Spleen (tissue), 13 donors: ENCODE measurements around the gene FOXL3. TPM values are rescaled to one million over a fixed set of nuclear protein-coding genes. Genes with fewer than 3 reads are reported as not detected.
"Not testable (repeated sequence)": the region's sequence is repeated elsewhere in the genome, so short reads cannot be mapped to it uniquely, and the experiment has no call there.

Experiments
- DNase-seq: peaks from one replicate; pipeline ENCODE4 v3.0.0-alpha.2; 2020
- H3K27ac ChIP-seq, 8 donors: fragments of 200-600 bp; sonication (generic) in 7 of 8; 1 replicate in 4 of 8; 2 replicates in 4 of 8; pipeline versions ENCODE4 v1.5.0 to v1.8.0; 2016 to 2021; ENCODE audit warnings: inconsistent platforms in 4 of 8, mild to moderate bottlenecking in 4 of 8, moderate library complexity in 1 of 8
- H3K27me3 ChIP-seq, 7 donors: fragments of 200-600 bp; sonication (generic) in 6 of 7; replicated peaks in 1 of 7; 1 replicate in 4 of 7; 2 replicates in 3 of 7; pipeline versions ENCODE4 v1.5.0 to v1.8.0; 2016 to 2021; ENCODE audit warnings: inconsistent platforms in 3 of 7, mild to moderate bottlenecking in 1 of 7
- H3K36me3 ChIP-seq, 6 donors: fragments of 200-600 bp; sonication (generic) in 5 of 6; 1 replicate in 4 of 6; 2 replicates in 2 of 6; pipeline versions ENCODE4 v1.5.0 to v1.8.0; 2016 to 2021; ENCODE audit warnings: inconsistent platforms in 2 of 6
- H3K4me1 ChIP-seq, 6 donors: fragments of 200-600 bp; sonication (generic) in 5 of 6; 1 replicate in 3 of 6; 2 replicates in 3 of 6; pipeline versions ENCODE4 v1.5.0 to v1.8.0; 2016 to 2021; ENCODE audit warnings: inconsistent platforms in 3 of 6
- H3K4me3 ChIP-seq, 8 donors: fragments of 200-600 bp; sonication (generic) in 7 of 8; 1 replicate in 4 of 8; 2 replicates in 4 of 8; pipeline versions ENCODE4 v1.5.0 to v1.8.0; 2016 to 2021; ENCODE audit warnings: inconsistent platforms in 4 of 8, mild to moderate bottlenecking in 4 of 8, moderate library complexity in 2 of 8
- H3K9me3 ChIP-seq, 8 donors: fragments of 200-600 bp; sonication (generic) in 7 of 8; 1 replicate in 4 of 8; 2 replicates in 4 of 8; pipeline versions ENCODE4 v1.5.0 to v1.8.0; 2016 to 2021; ENCODE audit warnings: inconsistent platforms in 4 of 8
- POLR2A ChIP-seq, 3 donors: fragments of 450-650 bp; IDR thresholded peaks; one replicate each; pipeline ENCODE4 v1.5.1; 2017; ENCODE audit warnings: antibody characterized with exemption in 3 of 3, mild to moderate bottlenecking in 1 of 3
- POLR2AphosphoS5 ChIP-seq, 3 donors: sonication (generic); formaldehyde crosslinking; IDR thresholded peaks; one replicate each; pipeline ENCODE4 v1.5.1; 2017; ENCODE audit warnings: antibody characterized with exemption in 3 of 3
- WGBS, 5 donors: extraction: QIAGEN DNeasy Blood & Tissue Kit in 3 of 5; methylation state at CpG; one replicate each; pipeline versions ENCODE4 v1.1.5 to v1.1.7; 2013 to 2018; 5-methylcytosine and 5-hydroxymethylcytosine counted together
- intact Hi-C: fragments of 100-400 bp; cut with DNase I; formaldehyde crosslinking; loops from one replicate; pipeline ENCODE4 v1.15.0; 2023; ENCODE audit warnings: low total_unique reads
- long read RNA-seq, 2 donors: transcript quantifications; one replicate each; lab custom pipeline, GENCODE V29; 2026
- polyA plus RNA-seq, 3 donors: library from polyadenylated mRNA; stranded (reverse); fragments of 200-250 nt; gene quantifications; one replicate each; pipeline ENCODE4 v1.2.1, GENCODE V29; 2013
- total RNA-seq, 7 donors: library from RNA; depleted of rRNA in 3 of 7; stranded (reverse); fragments of >200 nt in 3 of 7; fragmentation: NEBNext Ultra II Directional in 4 of 7; extraction: Animal tissue kit (Norgen Biotek cat#: 25700) in 4 of 7; gene quantifications; one replicate each; pipeline versions ENCODE4 v1.1.0 to v1.2.1, GENCODE V29; 2016 to 2021
- TF ChIP-seq, protein P1 (sequence below), 11 experiments: fragments of 200-600 bp in 7 of 11; fragments of 450-650 bp in 4 of 11; sonication (generic) in 4 of 11; IDR thresholded peaks in 8 of 11; conservative IDR thresholded peaks in 3 of 11; 1 replicate in 7 of 11; 2 replicates in 4 of 11; pipeline versions ENCODE4 v1.4.0 to v1.8.0; 2016 to 2021; ENCODE audit warnings: antibody characterized with exemption in 11 of 11, inconsistent platforms in 4 of 11, mild to moderate bottlenecking in 1 of 11
- donor health status: healthy with polysubstance abuse.
- donor health status: DM: no; HTN: no; CAD: no; lungs with moderate emphysema.
- donor health status: DM: no; HTN: no; CAD: no.
- donor health status: Bipolar disorder and iron deficiency.
- donor health status: healthy.
- donor health status: DM: no; HTN: no; CAD: no.
- donor health status: DM: yes; HTN: yes; CAD: no.

Gene FOXL3
- total RNA-seq = not detected
- polyA plus RNA-seq = not detected
- long read RNA-seq, donor 1 = 0 reads
- long read RNA-seq, donor 2 = 0 reads

GRCh38 chr7:289756-290553, at the start of gene FOXL3:
Gene FOXL3 (plus strand): TSS chr7:290170. CDS start chr7:290170, 0 bp downstream.
- peaks cover 0 to 18% (median 4%) of the 10 kb centered on the region in 6 donors for H3K4me1 ChIP-seq
- peaks cover 8 to 100% (median 39%) of the 10 kb centered on the region in 7 donors for H3K27me3 ChIP-seq
- peak; percentile 44 for DNase-seq
- no peaks in the 10 kb centered on the region for H3K9me3 ChIP-seq
- H3K4me3 ChIP-seq = no peak within 1 kb of the TSS
- no peak within 1 kb of the TSS for H3K27ac ChIP-seq
- TF ChIP-seq, protein P1, sequence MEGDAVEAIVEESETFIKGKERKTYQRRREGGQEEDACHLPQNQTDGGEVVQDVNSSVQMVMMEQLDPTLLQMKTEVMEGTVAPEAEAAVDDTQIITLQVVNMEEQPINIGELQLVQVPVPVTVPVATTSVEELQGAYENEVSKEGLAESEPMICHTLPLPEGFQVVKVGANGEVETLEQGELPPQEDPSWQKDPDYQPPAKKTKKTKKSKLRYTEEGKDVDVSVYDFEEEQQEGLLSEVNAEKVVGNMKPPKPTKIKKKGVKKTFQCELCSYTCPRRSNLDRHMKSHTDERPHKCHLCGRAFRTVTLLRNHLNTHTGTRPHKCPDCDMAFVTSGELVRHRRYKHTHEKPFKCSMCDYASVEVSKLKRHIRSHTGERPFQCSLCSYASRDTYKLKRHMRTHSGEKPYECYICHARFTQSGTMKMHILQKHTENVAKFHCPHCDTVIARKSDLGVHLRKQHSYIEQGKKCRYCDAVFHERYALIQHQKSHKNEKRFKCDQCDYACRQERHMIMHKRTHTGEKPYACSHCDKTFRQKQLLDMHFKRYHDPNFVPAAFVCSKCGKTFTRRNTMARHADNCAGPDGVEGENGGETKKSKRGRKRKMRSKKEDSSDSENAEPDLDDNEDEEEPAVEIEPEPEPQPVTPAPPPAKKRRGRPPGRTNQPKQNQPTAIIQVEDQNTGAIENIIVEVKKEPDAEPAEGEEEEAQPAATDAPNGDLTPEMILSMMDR (IDR thresholded peaks at IDR 0.05 in 8 of 11, conservative IDR thresholded peaks at IDR 0.05 in 3 of 11) = no peak
- TF ChIP-seq POLR2A (IDR thresholded peaks at IDR 0.05) (no peak), POLR2AphosphoS5 (IDR thresholded peaks at IDR 0.05) (no peak)
- 8 to 24% (median 12%) methylated on average over 42 to 79 of the region's 79 CpGs for WGBS, 5 donors
- H3K36me3 ChIP-seq = no peaks in the 10 kb centered on the region
- intact Hi-C loops = no loop called here

DNA sequence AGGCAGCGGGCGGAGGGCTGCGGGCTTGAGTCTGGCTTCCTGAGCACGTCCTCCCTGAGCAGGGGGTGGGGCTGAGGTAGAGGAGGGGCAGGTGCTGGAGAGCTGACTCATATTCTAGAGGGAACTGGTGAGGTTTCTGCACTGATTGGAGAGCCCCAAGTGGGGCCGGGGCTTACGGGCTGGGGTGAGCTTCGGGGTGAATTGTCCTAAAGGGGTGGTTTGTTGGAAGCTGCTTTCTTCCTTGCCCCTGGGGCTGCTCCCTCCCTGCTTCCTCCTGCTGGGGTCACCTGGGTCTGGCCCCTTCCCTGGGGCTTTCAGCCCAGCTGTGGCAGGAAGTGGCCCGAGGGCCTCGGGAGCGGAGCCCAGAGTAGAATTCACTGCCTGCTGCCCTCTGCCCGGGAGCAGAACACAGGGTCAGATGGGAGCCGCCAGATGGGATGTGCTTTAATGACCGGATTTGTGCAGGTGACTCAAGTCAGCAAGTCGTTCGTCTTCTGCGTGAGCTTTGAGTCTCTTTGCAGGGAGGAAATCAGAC, 49.0 kb upstream of the FOXL3 start:
- H3K36me3 ChIP-seq = peaks cover 0 to under 1% (median 0%) of the 10 kb centered on the region in 6 donors
- TF ChIP-seq, protein P1 (IDR thresholded peaks at IDR 0.05 in 8 of 11, conservative IDR thresholded peaks at IDR 0.05 in 3 of 11) = no peak
- TF ChIP-seq POLR2A (IDR thresholded peaks at IDR 0.05) (no peak), POLR2AphosphoS5 (IDR thresholded peaks at IDR 0.05) (peak in 1 of 3 donors; percentile 23)
- WGBS, 5 donors = 16 to 28% (median 21%) methylated on average over 10 to 16 of the region's 16 CpGs
- H3K27ac ChIP-seq = no peak overlapping the region
- no peaks in the 10 kb centered on the region for H3K27me3 ChIP-seq
- H3K4me1 ChIP-seq = peaks cover 0 to 14% (median 6%) of the 10 kb centered on the region in 6 donors
- H3K9me3 ChIP-seq = no peaks in the 10 kb centered on the region
- no peak for DNase-seq
- intact Hi-C loops = no loop called here
- H3K4me3 ChIP-seq = no peak overlapping the region

DNA sequence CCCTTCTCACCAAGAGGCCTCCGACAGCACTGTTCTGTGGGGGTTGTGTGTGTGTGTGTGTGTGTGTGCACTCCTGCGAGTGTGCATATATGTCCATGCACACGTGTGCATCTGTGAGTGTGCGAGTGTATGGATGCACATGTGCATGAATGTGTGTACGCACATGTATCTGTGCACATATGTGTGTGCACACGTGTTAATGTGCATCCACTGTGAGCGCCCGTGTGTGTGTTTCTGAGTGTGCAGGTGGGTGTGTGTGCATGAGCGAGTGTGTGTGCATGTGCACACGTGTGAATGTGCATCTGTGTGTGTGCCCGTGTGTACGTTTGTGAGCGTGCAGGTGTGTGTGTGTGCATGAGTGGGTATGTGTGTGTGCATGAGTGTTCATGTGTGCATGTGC, 48.5 kb upstream of the FOXL3 start:
- no peak overlapping the region for H3K4me3 ChIP-seq
- H3K27me3 ChIP-seq = no peaks in the 10 kb centered on the region
- H3K36me3 ChIP-seq = peaks cover 0 to 6% (median 0%) of the 10 kb centered on the region in 6 donors
- no peaks in the 10 kb centered on the region for H3K9me3 ChIP-seq
- intact Hi-C loops = no loop called here
- no peak overlapping the region for H3K27ac ChIP-seq
- TF ChIP-seq POLR2AphosphoS5 (IDR thresholded peaks at IDR 0.05) (no peak), POLR2A (IDR thresholded peaks at IDR 0.05) (no peak)
- TF ChIP-seq, protein P1 (IDR thresholded peaks at IDR 0.05 in 8 of 11, conservative IDR thresholded peaks at IDR 0.05 in 3 of 11) = no peak
- DNase-seq = no peak
- 86 to 93% (median 92%) methylated on average over 8 to 13 of the region's 13 CpGs for WGBS, 5 donors
- H3K4me1 ChIP-seq = peaks cover 0 to 14% (median 5%) of the 10 kb centered on the region in 6 donors

DNA sequence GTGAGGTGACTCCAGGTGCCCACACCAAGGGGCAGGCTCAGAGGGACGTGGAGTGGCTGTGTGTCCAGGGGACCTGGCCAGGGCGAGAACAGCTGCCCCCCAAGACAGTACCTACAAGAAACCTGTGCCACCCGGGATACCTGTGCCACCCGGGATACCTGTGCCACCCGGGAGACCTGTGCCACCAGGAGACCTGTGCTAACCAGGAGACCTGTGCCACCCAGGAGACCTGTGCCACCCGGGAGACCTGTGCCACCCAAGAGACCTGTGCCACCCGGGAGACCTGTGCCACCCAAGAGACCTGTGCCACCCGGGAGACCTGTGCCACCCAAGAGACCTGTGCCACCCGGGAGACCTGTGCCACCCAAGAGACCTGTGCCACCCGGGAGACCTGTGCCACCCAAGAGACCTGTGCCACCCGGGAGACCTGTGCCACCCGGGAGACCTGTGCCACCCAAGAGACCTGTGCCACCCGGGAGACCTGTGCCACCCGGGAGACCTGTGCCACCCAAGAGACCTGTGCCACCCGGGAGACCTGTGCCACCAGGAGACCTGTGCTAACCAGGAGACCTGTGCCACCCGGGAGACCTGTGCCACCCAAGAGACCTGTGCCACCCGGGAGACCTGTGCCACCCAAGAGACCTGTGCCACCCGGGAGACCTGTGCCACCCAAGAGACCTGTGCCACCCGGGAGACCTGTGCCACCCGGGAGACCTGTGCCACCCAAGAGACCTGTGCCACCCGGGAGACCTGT, 47.0 kb upstream of the FOXL3 start:
- H3K9me3 ChIP-seq, intact Hi-C loops, H3K27ac ChIP-seq, H3K27me3 ChIP-seq, H3K4me3 ChIP-seq, DNase-seq: not testable (repeated sequence)
- Histone ChIP-seq H3K4me1 (peaks cover 0 to 14% (median 5%) of the 10 kb centered on the region in 6 donors), H3K36me3 (peaks cover 0 to 21% (median 0%) of the 10 kb centered on the region in 6 donors)
- WGBS, 5 donors = 84 to 93% (median 89%) methylated on average over 4 to 12 of the region's 21 CpGs; no CpG with 5 or more reads in 1 of the 5 donors

GRCh38 chr7:243580-243978, 46.4 kb upstream of the FOXL3 start:
- Histone ChIP-seq H3K36me3 (peaks cover 0 to 26% (median 0%) of the 10 kb centered on the region in 6 donors), H3K27ac (peak overlapping the region in 1 of 8 donors; percentile 58), H3K4me1 (peaks cover 0 to 14% (median 5%) of the 10 kb centered on the region in 6 donors)
- H3K4me3 ChIP-seq, intact Hi-C loops, H3K27me3 ChIP-seq, H3K9me3 ChIP-seq, DNase-seq: not testable (repeated sequence)
- WGBS, 5 donors = 92 to 100% (median 94%) methylated on average over 3 to 6 of the region's 10 CpGs
